K562 (cell line): Measurements from ENCODE around the gene WDR90. TPM values are rescaled to one million over a fixed set of nuclear protein-coding genes. Genes with fewer than 3 reads are reported as not detected.

Source experiments
- ELF2 ChIP-seq: fragments of 250-450 bp; sonication (Bioruptor Pico); IDR thresholded peaks from 2 replicates; pipeline ENCODE4 v1.5.0; 2021; ENCODE audit warnings: mild to moderate bottlenecking
- ETS2 ChIP-seq: IDR thresholded peaks from 2 replicates; pipeline ENCODE4 v1.6.1; 2016; ENCODE audit warnings: borderline replicate concordance, missing genetic modification characterization, mild to moderate bottlenecking, moderate library complexity, missing compliant biosample characterization; ENCODE audit not compliant: poor library complexity, severe bottlenecking
- HNRNPLL ChIP-seq: fragments of 200-400 bp; formaldehyde crosslinking; IDR thresholded peaks from 2 replicates; pipeline ENCODE4 v1.6.1; 2017; ENCODE audit warnings: low read length, low read depth, mild to moderate bottlenecking; ENCODE audit not compliant: poor library complexity, severe bottlenecking
- HSF4 ChIP-seq: fragments of 250-450 bp; sonication (Bioruptor Pico); IDR thresholded peaks from 2 replicates; pipeline ENCODE4 v2.1.2; 2022; ENCODE audit warnings: mild to moderate bottlenecking, moderate library complexity, borderline replicate concordance
- PHB2 ChIP-seq: fragments of 450-650 bp; IDR thresholded peaks from 2 replicates; pipeline ENCODE4 v1.6.1; 2017; ENCODE audit warnings: low read depth
- RAD51 ChIP-seq: fragments of 450-650 bp; IDR thresholded peaks from 2 replicates; pipeline ENCODE4 v1.7.1; 2016; ENCODE audit warnings: low read depth, mild to moderate bottlenecking, borderline replicate concordance
- polyA plus RNA-seq, 8 experiments: library from polyadenylated mRNA; depleted of rRNA in 4 of 8; stranded (reverse) in 5 of 8; unstranded in 3 of 8; fragments of >200 nt; fragmentation: Nextera tagmentation in 2 of 8; fragmentation: Illumina TruSeq in 1 of 8; extraction: Ambion mirVana in 2 of 8; extraction: Trizol in 1 of 8; gene quantifications; 2 replicates each; pipeline versions ENCODE4 v1.2.1 to v1.2.3, GENCODE V29; 2011 to 2014; ENCODE audit warnings: inconsistent platforms in 1 of 8, missing spikeins in 1 of 8
- total RNA-seq, 7 experiments: library from RNA; depleted of rRNA in 6 of 7; stranded (reverse); fragments of >200 nt in 6 of 7; fragmentation: Illumina TruSeq in 2 of 7; extraction: Trizol in 2 of 7; gene quantifications; 2 replicates each; pipeline versions ENCODE4 v1.2.1 to v1.2.3, GENCODE V29; 2011 to 2021; ENCODE audit warnings: low replicate concordance in 1 of 7
- TF ChIP-seq, protein P1 (sequence below): fragments of 450-650 bp; IDR thresholded peaks from 2 replicates; pipeline ENCODE4 v1.6.1; 2016; ENCODE audit warnings: mild to moderate bottlenecking, moderate library complexity
- TF ChIP-seq, protein P2 (sequence below): sonication (generic); formaldehyde crosslinking; IDR thresholded peaks from 2 replicates; pipeline ENCODE4 v1.9.0; 2022; ENCODE audit warnings: mild to moderate bottlenecking, missing genetic modification reagents
- TF ChIP-seq, protein P3 (sequence below): conservative IDR thresholded peaks from 2 replicates; pipeline ENCODE4 v1.6.1; 2011; ENCODE audit warnings: low read depth, mild to moderate bottlenecking, low read length; ENCODE audit not compliant: control insufficient read depth
- TF ChIP-seq, protein P4 (sequence below): fragments of 450-650 bp; IDR thresholded peaks from 2 replicates; pipeline ENCODE4 v1.6.1; 2016

WDR90 gene
- total and polyA plus RNA-seq, 9 of the 15 experiments (the other 6 are each of a cell fraction or from before 2014, with no cell fraction given), result 0.44 to 12.6 (median 3.3) TPM

DNA sequence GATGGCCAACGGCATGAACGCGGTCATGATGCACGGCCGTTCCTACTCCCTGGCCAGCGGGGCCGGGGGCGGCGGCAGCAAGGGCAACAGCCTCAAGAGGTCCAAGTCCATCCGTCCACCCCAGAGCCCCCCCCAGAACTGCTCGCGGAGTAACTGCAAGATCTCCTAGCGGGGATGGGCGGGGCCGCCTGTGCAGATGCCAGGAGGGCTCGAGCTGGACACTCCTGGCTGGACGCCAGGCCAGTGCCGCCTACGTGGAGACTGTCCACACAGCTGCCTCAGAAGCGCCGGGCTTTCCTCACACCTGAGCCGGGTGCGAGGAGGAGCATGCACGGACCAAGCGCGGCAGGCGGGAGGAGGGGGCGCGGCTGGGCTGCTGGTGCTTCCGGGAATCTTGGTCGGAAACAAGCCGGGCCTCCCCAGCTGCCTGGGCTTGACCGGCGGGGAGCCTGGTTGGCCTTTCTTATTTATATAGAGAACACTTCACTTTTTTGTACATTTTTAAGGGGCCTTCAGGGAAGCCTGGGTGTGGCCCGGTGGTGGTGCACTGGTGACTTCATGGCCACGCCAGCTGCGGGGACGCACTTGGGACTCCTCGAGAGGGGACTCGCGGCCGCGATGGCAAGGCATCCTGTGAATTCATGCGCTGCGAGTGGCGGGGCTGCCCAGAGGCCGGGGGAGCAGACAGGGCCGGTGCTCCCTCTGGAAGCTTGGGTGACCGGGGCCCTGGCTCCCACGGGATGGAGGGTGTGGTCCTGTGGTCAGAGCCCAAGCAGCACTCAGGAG, 21.5 kb upstream of the WDR90 start (continued):
- TF ChIP-seq, protein P1, sequence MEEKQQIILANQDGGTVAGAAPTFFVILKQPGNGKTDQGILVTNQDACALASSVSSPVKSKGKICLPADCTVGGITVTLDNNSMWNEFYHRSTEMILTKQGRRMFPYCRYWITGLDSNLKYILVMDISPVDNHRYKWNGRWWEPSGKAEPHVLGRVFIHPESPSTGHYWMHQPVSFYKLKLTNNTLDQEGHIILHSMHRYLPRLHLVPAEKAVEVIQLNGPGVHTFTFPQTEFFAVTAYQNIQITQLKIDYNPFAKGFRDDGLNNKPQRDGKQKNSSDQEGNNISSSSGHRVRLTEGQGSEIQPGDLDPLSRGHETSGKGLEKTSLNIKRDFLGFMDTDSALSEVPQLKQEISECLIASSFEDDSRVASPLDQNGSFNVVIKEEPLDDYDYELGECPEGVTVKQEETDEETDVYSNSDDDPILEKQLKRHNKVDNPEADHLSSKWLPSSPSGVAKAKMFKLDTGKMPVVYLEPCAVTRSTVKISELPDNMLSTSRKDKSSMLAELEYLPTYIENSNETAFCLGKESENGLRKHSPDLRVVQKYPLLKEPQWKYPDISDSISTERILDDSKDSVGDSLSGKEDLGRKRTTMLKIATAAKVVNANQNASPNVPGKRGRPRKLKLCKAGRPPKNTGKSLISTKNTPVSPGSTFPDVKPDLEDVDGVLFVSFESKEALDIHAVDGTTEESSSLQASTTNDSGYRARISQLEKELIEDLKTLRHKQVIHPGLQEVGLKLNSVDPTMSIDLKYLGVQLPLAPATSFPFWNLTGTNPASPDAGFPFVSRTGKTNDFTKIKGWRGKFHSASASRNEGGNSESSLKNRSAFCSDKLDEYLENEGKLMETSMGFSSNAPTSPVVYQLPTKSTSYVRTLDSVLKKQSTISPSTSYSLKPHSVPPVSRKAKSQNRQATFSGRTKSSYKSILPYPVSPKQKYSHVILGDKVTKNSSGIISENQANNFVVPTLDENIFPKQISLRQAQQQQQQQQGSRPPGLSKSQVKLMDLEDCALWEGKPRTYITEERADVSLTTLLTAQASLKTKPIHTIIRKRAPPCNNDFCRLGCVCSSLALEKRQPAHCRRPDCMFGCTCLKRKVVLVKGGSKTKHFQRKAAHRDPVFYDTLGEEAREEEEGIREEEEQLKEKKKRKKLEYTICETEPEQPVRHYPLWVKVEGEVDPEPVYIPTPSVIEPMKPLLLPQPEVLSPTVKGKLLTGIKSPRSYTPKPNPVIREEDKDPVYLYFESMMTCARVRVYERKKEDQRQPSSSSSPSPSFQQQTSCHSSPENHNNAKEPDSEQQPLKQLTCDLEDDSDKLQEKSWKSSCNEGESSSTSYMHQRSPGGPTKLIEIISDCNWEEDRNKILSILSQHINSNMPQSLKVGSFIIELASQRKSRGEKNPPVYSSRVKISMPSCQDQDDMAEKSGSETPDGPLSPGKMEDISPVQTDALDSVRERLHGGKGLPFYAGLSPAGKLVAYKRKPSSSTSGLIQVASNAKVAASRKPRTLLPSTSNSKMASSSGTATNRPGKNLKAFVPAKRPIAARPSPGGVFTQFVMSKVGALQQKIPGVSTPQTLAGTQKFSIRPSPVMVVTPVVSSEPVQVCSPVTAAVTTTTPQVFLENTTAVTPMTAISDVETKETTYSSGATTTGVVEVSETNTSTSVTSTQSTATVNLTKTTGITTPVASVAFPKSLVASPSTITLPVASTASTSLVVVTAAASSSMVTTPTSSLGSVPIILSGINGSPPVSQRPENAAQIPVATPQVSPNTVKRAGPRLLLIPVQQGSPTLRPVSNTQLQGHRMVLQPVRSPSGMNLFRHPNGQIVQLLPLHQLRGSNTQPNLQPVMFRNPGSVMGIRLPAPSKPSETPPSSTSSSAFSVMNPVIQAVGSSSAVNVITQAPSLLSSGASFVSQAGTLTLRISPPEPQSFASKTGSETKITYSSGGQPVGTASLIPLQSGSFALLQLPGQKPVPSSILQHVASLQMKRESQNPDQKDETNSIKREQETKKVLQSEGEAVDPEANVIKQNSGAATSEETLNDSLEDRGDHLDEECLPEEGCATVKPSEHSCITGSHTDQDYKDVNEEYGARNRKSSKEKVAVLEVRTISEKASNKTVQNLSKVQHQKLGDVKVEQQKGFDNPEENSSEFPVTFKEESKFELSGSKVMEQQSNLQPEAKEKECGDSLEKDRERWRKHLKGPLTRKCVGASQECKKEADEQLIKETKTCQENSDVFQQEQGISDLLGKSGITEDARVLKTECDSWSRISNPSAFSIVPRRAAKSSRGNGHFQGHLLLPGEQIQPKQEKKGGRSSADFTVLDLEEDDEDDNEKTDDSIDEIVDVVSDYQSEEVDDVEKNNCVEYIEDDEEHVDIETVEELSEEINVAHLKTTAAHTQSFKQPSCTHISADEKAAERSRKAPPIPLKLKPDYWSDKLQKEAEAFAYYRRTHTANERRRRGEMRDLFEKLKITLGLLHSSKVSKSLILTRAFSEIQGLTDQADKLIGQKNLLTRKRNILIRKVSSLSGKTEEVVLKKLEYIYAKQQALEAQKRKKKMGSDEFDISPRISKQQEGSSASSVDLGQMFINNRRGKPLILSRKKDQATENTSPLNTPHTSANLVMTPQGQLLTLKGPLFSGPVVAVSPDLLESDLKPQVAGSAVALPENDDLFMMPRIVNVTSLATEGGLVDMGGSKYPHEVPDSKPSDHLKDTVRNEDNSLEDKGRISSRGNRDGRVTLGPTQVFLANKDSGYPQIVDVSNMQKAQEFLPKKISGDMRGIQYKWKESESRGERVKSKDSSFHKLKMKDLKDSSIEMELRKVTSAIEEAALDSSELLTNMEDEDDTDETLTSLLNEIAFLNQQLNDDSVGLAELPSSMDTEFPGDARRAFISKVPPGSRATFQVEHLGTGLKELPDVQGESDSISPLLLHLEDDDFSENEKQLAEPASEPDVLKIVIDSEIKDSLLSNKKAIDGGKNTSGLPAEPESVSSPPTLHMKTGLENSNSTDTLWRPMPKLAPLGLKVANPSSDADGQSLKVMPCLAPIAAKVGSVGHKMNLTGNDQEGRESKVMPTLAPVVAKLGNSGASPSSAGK, result peak; percentile 42
- TF ChIP-seq HNRNPLL (no peak), ETS2 (no peak), PHB2 (no peak), HSF4 (no peak), RAD51 (no peak), ELF2 (CRISPR knock-in tag) (no peak)
- TF ChIP-seq, protein P2, sequence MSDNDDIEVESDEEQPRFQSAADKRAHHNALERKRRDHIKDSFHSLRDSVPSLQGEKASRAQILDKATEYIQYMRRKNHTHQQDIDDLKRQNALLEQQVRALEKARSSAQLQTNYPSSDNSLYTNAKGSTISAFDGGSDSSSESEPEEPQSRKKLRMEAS (CRISPR knock-in tag), result peak; percentile 53
- TF ChIP-seq, protein P3, sequence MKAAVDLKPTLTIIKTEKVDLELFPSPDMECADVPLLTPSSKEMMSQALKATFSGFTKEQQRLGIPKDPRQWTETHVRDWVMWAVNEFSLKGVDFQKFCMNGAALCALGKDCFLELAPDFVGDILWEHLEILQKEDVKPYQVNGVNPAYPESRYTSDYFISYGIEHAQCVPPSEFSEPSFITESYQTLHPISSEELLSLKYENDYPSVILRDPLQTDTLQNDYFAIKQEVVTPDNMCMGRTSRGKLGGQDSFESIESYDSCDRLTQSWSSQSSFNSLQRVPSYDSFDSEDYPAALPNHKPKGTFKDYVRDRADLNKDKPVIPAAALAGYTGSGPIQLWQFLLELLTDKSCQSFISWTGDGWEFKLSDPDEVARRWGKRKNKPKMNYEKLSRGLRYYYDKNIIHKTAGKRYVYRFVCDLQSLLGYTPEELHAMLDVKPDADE, result no peak
- TF ChIP-seq, protein P4, sequence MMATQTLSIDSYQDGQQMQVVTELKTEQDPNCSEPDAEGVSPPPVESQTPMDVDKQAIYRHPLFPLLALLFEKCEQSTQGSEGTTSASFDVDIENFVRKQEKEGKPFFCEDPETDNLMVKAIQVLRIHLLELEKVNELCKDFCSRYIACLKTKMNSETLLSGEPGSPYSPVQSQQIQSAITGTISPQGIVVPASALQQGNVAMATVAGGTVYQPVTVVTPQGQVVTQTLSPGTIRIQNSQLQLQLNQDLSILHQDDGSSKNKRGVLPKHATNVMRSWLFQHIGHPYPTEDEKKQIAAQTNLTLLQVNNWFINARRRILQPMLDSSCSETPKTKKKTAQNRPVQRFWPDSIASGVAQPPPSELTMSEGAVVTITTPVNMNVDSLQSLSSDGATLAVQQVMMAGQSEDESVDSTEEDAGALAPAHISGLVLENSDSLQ, result no peak
